OCI-LY3 (cell line): ENCODE data around the gene FRAS1.

Experiments used
- EZH2phosphoT487 ChIP-seq: fragments of 200-600 bp; shearing (Covaris generic); IDR thresholded peaks from 2 replicates; pipeline ENCODE4 v1.6.1; 2018; ENCODE audit warnings: antibody characterized with exemption, mixed run types, low read depth
- TF ChIP-seq, protein P1 (sequence below): fragments of 200-600, 300-600 bp; sonication (generic); IDR thresholded peaks from 2 replicates; pipeline ENCODE4 v1.5.1; 2014; ENCODE audit warnings: antibody characterized with exemption, low read length, low read depth

DNA sequence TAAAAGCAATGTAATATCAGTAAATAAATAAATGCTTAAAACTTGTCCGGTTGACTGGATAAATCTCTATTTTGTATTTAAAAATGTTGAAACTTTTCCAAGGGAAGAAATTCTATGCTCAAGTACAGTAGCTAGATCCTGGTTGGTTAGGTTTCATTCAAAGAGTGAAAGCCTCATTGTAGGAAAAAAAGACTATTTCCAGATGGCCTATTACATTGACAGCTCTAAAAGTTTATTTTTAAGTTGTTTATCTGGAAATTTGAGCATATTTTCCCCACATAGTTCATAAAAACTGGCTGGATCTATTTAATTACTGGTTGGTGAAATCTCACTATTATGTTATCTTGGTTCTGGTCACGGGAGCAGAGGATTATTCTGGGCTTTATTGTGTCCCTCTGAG lies 38.0 kb downstream of the FRAS1 start:
- TF ChIP-seq EZH2phosphoT487 = no peak
- TF ChIP-seq, protein P1, sequence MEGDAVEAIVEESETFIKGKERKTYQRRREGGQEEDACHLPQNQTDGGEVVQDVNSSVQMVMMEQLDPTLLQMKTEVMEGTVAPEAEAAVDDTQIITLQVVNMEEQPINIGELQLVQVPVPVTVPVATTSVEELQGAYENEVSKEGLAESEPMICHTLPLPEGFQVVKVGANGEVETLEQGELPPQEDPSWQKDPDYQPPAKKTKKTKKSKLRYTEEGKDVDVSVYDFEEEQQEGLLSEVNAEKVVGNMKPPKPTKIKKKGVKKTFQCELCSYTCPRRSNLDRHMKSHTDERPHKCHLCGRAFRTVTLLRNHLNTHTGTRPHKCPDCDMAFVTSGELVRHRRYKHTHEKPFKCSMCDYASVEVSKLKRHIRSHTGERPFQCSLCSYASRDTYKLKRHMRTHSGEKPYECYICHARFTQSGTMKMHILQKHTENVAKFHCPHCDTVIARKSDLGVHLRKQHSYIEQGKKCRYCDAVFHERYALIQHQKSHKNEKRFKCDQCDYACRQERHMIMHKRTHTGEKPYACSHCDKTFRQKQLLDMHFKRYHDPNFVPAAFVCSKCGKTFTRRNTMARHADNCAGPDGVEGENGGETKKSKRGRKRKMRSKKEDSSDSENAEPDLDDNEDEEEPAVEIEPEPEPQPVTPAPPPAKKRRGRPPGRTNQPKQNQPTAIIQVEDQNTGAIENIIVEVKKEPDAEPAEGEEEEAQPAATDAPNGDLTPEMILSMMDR = no peak
